Measurements from ENCODE around the gene TMEM131.
"Not testable (repeated sequence)": the region's sequence is repeated elsewhere in the genome, so short reads cannot be mapped to it uniquely, and the experiment has no call there.

TMEM131 gene

DNA sequence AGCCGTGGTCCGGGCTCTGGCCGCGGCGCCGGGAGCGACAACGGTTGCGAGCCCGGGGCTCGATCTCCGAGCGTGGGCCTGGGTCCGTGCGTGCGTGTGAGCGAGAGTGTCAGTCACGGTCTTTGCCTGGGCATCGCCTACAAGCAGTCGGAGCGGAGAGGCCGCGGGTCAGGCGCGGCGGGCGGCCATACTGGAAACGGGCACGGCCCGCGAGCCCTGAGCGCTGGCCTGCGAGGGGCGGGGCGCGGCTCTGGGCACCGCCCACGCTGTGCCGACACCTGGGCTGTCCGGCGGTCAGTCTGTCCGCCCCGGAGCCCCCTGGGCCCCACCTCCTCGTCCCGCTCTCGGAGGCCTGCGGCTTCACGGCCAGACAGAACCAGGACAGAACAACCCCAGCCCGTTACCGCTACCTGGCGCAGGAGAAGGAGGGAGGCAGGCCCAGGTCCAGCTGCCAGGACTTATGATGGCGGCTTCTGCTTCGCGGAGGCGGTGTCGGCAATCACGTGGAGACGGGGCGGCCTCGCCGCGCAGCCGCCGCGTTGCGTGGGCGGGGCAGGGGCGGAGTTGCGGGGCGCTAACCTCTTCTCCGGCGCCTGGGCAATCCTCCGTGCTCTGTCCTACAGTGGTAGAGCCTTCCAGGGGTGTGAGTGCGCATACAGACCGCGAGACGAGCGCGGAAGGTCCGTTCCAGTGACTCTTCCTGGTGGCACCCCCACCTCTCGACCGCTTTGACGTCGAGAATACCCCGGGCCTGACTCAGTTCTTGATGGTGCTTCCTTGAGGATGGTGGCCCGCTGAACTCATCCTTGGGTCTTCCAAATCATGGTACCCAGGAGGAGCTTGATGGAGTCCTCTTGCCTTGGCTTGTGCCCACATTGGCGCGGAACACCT lies at the start of gene TMEM131:
TSS of gene TMEM131 (minus strand) at position 215 of the 891 bp plus-strand sequence. CDS start 286 bp downstream, outside the sequence.
- DNase-seq (ENCODE audit: low spot score): peak; percentile 96

DNA sequence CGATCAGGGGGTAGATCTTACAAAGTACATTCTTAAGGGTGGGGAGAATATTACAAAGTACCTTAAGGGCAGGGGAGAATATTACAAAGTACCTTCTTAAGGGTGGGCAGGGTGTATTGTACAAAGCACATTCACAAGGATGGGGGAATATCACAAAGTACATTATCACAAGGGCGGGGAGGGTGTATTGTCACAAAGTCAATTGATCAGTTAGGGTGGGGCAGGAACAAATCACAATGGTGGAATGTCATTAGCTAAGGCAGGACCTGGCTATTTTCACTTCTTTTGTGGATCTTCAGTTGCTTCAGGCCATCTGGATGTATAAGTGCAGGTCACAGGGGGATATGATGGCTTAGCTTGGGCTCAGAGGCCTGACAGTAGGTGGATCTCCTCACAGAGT lies 49.0 kb upstream of the TMEM131 start:
- not testable (repeated sequence) for DNase-seq (ENCODE audit: low spot score)

DNA sequence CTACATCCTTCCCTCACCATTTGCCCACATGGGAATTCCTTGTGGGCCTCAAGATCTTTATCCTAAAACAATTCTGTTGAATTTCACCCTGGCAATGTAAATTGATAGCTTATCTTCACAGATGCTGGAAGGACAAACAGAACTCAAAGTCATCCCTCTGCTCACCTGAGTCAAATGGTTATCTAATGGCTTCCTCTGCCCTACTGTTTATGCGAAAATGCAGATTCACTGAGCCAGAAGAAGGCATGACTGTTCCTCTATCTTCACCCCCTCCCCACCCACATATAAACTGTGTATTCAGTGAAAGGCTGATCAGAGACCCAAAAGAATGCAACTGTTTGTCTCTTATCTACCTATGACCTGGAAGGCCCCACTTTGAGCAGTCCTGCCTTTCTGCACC lies 47.4 kb upstream of the TMEM131 start:
- no peak for DNase-seq (ENCODE audit: low spot score)

DNA sequence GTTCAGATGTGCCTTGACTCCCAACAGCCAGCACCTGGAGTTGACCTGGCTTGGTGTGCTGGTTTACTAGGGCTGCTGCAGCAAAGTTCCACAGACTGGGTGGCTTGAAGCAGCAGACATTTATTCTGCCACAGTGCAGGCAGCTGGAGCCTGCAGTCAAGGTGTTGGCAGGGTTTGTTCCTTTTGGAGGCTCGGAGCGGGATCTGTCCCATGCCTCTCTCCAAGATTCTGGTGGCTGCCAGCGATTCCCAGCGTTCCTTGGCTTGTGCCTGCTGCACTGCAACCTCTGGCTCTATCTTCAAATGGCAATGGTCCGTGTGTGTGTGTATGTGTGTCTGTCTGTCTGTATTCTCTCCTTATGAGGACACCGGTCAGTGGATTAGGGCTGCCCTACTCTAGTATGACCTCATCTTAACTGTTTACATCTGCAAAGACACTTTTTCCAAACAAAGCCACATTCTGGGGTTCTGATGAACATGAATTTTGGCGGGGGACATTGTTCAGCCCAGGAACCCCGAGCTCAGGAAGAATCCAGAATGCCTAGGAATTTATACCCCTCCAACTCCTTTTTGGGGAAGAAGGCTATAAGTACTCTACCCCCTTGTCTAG lies 44.7 kb upstream of the TMEM131 start:
- DNase-seq (ENCODE audit: low spot score): no peak

DNA sequence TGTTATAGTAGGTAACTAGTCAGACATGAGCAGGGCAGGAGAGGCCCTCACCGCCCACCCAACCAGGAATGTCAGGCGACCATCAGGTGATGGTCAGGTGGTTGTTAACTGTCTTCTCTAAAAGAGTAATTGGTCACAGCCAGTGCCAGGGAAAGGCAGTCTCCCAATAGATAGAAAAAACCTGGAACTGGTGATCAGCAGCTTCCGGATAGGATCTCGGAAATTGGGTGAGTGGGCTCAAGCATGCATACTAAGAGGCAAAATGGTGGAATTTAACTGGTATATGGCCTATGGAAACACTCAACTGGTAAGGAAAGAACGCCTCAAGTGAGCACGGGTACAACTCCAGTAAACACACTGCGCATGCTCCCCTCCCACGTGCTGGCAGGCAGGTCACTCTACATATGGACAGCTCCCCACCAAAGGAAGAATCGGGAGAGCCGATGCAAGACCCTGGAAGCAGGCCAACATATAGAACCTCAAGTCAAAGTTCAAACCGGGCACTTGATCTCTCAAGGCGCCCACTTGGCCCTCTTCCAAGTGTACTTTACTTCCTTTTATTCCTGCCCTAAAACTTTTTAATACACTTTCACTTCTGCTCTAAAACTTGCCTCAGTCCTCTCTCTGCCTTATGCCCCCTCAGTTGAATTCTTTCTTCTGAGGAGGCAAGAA lies 43.5 kb upstream of the TMEM131 start:
- no peak for DNase-seq (ENCODE audit: low spot score)

GRCh38 chr2:98037666-98038336 lies 42.1 kb upstream of the TMEM131 start:
- DNase-seq (ENCODE audit: low spot score): no peak

DNA sequence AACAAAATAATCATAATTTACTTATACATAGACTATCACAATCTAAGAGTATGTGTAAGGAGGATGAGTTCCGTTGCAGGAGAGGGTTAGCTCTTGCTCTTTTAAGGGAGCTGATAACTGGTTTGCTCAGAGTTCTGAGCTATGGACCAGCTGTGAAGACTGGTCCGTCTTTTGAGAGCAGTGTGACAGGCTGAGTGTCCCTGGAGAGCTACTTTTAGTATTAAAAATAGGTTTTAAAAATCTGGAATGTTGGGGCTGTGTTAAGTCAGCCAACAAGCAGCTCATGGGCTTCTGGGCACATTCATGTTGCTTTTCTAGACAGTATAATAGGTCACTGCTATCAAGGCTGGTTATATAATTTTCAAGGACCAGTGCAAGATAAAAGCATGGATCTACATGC lies 41.5 kb upstream of the TMEM131 start:
- DNase-seq (ENCODE audit: low spot score): no peak

DNA sequence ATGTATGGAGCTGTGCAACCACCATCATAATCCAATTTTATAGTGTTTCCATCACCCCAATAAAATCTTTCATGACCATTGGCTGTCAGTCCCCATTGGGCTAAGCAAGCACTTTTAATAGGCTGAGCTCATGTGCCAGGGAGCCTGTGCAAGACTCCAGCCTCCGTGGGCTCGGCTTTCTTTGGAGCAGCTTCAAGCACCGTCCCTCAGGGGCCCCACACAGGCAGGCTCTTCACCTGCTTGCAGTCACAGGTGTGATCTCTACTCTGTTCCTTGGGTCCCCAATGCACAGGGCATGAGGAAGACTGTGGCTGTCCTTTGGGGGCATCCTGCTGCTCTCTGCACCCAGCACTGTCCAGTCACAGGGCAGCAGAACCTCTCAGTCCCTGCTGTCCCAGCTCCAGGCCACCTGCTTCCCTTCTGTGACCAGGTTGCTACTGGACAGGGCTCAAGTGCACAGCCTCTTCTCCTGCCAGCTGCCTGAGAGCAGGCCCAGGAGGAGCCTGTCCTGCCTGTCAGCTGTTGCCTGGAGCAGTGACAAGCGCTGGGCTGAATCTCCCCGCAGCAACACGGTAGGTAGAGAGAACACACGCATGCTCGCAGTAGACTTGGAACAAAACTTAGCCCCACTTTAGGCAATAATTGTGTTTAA lies 40.7 kb upstream of the TMEM131 start:
- no peak for DNase-seq (ENCODE audit: low spot score)

GRCh38 chr2:98034745-98035144 lies 39.0 kb upstream of the TMEM131 start:
- no peak for DNase-seq (ENCODE audit: low spot score)

DNA sequence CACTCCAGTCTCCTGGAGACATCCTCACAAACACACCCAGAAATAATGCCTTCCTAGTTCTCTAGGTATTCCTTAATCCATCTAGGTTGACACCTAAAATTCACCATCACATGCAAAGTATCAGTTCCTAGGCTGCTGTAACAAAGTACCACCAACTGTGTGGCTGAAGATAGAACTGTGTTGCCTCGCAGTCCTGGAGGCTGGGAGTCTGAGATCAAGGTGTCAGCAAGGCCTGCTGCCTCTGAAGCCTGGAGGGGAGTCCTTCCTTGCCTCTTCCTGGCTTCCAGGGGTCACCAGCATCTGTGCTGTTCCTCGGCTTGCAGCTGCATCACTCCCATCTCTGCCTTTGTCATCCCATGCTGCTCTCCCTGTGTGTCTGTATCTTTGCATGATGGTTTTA lies 36.3 kb upstream of the TMEM131 start:
- no peak for DNase-seq (ENCODE audit: low spot score)

DNA sequence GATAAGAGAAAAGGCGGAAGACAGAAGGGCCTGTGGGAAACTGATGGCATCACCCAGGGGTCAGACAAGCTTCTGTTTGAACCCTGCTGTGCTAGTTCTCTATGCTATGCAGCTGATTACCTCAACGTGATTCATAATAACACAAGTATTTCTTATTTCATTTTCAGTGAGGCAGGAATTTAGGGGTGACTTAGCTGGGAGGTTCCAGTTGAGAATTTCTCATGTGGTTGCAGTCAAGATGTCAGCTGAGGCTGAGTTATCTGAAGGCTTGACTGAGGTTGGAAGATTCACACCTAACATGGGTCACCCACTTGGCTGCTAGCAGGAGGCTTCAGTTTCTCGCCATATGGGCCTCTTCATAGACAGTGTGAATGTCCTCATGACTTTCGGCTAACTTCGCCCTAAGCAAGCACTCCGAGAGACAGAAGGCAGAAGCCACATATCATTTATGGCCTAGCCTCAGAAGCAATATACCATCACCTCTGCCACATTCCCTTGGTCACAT lies 34.0 kb upstream of the TMEM131 start:
- no peak for DNase-seq (ENCODE audit: low spot score)

- DNase-seq (ENCODE audit: low spot score): no peak
These were observed 33.4 kb upstream of the TMEM131 start for GRCh38 chr2:98028931-98029717.

- no peak for DNase-seq (ENCODE audit: low spot score)
These were observed 32.4 kb upstream of the TMEM131 start for GRCh38 chr2:98028101-98028561.

- DNase-seq (ENCODE audit: low spot score): no peak
These were observed 31.8 kb upstream of the TMEM131 start for GRCh38 chr2:98027538-98027937.

- DNase-seq (ENCODE audit: low spot score): no peak
These were observed 31.3 kb upstream of the TMEM131 start for GRCh38 chr2:98026927-98027522.

DNA sequence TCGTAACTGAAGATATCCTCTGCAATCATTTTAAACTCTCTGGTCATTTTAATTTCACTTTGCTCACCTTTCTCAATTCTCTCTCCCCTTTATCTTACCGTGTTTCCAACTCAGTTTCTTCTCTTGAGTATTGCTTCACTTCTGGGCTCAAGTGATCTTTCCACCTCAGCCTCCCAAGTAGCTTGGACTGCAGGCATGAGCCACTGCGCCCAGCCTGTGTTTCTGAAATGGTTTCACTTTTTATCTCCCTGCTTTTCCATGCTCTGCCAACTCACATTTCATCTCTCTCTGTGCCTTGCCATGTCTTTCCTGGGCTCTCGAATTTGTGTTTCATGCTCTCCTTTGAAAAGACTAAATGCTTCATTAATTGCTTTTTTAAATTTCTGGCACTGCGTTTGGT lies 30.5 kb upstream of the TMEM131 start:
- DNase-seq (ENCODE audit: low spot score): no peak

- no peak for DNase-seq (ENCODE audit: low spot score)
These were observed 29.8 kb upstream of the TMEM131 start for GRCh38 chr2:98025481-98026037.

- DNase-seq (ENCODE audit: low spot score): not testable (repeated sequence)
These were observed 26.3 kb upstream of the TMEM131 start for GRCh38 chr2:98022067-98022466.

DNA sequence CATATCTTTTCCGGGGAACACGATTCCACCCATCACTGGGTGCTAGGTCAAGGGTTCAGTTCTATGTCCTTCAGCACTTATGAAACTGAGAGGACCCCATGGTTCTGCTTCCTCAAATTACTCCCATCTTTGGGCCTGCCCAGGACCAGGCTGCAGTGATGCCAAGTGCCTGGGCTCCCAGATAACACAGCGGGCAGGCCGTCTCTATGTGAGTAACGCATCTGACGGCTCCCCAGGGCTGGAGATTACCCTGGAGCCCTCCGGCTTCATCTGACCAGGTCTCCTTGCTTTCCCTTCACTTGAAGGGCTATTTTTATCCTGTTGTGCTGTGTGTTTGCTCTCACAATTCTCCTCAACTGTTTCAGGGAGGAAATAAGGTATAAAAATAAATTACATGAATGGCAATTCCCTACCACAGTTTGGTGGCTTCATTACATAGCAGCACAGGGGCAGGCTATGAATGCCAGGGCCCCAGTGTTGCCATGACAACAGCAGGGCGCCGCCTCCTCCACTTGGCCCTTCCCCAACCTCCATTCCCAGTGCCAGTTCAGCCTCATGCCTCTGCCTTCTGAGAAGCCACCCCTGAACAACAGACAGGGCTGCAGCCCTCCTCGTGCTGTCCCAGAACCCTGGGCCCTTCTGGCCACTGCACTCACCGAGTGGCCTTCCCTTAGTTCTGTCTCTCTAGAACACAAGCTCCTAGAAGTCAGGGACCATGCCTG lies 25.4 kb upstream of the TMEM131 start:
- DNase-seq (ENCODE audit: low spot score): no peak

Data from SW480 (cell line).